ENCODE results near the gene TRAF3IP1. TPM values are rescaled to one million over a fixed set of nuclear protein-coding genes. Genes with fewer than 3 reads are reported as not detected.
"Not testable (repeated sequence)": the region's sequence is repeated elsewhere in the genome, so short reads cannot be mapped to it uniquely, and the experiment has no call there.

TRAF3IP1 gene
- total RNA-seq, 4 donors from 2014 or later = 19.9 to 38.6 (median 23.6) TPM

GRCh38 chr2:238315031-238315595 is 5.2 kb upstream of the TRAF3IP1 start:
- DNase-seq (ENCODE audit: extremely low spot score) = no peak
- WGBS = 93% methylated on average over 7 of the region's 13 CpGs
- Histone ChIP-seq H3K27ac (replicated peaks in 1 of 4) (no peak overlapping the region), H3K4me1 (peaks cover 5 to 11% (median 8%) of the 10 kb centered on the region in 4 donors), H3K36me3 (no peaks in the 10 kb centered on the region), H3K4me3 (no peak overlapping the region), H3K27me3 (peaks cover 0 to 6% (median 0%) of the 10 kb centered on the region in 4 donors), H3K9me3 (no peaks in the 10 kb centered on the region)
- intact Hi-C loops (cut with DNase I) = no loop called here
- TF ChIP-seq EP300 (IDR thresholded peaks at IDR 0.05) (no peak), POLR2A (IDR thresholded peaks at IDR 0.05; ENCODE audit: low read depth) (no peak), POLR2AphosphoS5 (IDR thresholded peaks at IDR 0.05) (no peak)
- TF ChIP-seq, protein P1, sequence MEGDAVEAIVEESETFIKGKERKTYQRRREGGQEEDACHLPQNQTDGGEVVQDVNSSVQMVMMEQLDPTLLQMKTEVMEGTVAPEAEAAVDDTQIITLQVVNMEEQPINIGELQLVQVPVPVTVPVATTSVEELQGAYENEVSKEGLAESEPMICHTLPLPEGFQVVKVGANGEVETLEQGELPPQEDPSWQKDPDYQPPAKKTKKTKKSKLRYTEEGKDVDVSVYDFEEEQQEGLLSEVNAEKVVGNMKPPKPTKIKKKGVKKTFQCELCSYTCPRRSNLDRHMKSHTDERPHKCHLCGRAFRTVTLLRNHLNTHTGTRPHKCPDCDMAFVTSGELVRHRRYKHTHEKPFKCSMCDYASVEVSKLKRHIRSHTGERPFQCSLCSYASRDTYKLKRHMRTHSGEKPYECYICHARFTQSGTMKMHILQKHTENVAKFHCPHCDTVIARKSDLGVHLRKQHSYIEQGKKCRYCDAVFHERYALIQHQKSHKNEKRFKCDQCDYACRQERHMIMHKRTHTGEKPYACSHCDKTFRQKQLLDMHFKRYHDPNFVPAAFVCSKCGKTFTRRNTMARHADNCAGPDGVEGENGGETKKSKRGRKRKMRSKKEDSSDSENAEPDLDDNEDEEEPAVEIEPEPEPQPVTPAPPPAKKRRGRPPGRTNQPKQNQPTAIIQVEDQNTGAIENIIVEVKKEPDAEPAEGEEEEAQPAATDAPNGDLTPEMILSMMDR (IDR thresholded peaks at IDR 0.05) = no peak

GRCh38 chr2:238320648-238321281 is 447 bp downstream of the TRAF3IP1 start:
- DNase-seq (ENCODE audit: extremely low spot score) = no peak
- H3K36me3 ChIP-seq = peaks cover 0 to 14% (median under 1%) of the 10 kb centered on the region in 4 donors
- no peaks in the 10 kb centered on the region for H3K27me3 ChIP-seq
- no peaks in the 10 kb centered on the region for H3K9me3 ChIP-seq
- intact Hi-C loops (cut with DNase I) = no loop called here
- H3K27ac ChIP-seq (replicated peaks in 1 of 4) = peak overlapping the region; percentile 62 to 81 (median 79)
- peak overlapping the region; percentile 85 to 97 (median 88) for H3K4me3 ChIP-seq
- TF ChIP-seq POLR2A (IDR thresholded peaks at IDR 0.05; ENCODE audit: low read depth) = no peak
- TF ChIP-seq POLR2AphosphoS5 (IDR thresholded peaks at IDR 0.05) = no peak
- no peak for TF ChIP-seq EP300 (IDR thresholded peaks at IDR 0.05)
- TF ChIP-seq, protein P1 (IDR thresholded peaks at IDR 0.05) = no peak
- WGBS = under 1% methylated on average over 11 of the region's 65 CpGs
- H3K4me1 ChIP-seq = peaks cover 13 to 29% (median 24%) of the 10 kb centered on the region in 4 donors

DNA sequence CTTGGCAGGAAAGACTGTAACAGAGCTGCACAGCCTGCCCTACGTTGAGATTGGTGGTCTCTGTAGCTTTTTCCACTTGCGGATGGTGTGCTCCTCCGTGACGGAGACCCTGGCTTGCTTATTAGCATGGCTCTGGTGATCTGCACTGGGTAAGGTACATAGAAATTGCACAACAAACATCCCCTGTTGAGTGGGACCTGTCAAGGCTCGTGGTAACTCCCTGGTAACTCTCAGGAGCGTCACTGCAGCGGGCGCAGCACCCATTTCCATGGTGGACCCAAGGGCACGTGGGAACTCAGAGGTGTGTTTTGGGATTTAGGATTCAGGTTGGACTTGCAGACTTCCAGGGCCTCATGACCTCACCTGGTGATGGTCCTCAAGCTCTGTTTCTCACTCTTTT is 1.1 kb downstream of the TRAF3IP1 start:
- 72% methylated on average over 9 of the region's 9 CpGs for WGBS
- intact Hi-C loops (cut with DNase I) = no loop called here
- Histone ChIP-seq H3K27ac (replicated peaks in 1 of 4) (peak overlapping the region in 3 of 4 donors; percentile 77 to 81 (median 81)), H3K36me3 (peaks cover 0 to 19% (median 6%) of the 10 kb centered on the region in 4 donors), H3K9me3 (no peaks in the 10 kb centered on the region), H3K27me3 (no peaks in the 10 kb centered on the region), H3K4me1 (peaks cover 13 to 29% (median 24%) of the 10 kb centered on the region in 4 donors), H3K4me3 (peak overlapping the region; percentile 85 to 97 (median 88))
- TF ChIP-seq EP300 (IDR thresholded peaks at IDR 0.05) (no peak), POLR2AphosphoS5 (IDR thresholded peaks at IDR 0.05) (no peak), POLR2A (IDR thresholded peaks at IDR 0.05; ENCODE audit: low read depth) (no peak)
- TF ChIP-seq, protein P1 (IDR thresholded peaks at IDR 0.05) = no peak
- no peak for DNase-seq (ENCODE audit: extremely low spot score)

- TF ChIP-seq EP300 (IDR thresholded peaks at IDR 0.05) (no peak), POLR2A (IDR thresholded peaks at IDR 0.05; ENCODE audit: low read depth) (no peak), POLR2AphosphoS5 (IDR thresholded peaks at IDR 0.05) (no peak)
- TF ChIP-seq, protein P1 (IDR thresholded peaks at IDR 0.05) = no peak
- Histone ChIP-seq H3K4me3 (no peak overlapping the region), H3K9me3 (no peaks in the 10 kb centered on the region), H3K36me3 (peaks cover 0 to 25% (median 11%) of the 10 kb centered on the region in 4 donors), H3K27me3 (no peaks in the 10 kb centered on the region), H3K27ac (replicated peaks in 1 of 4) (no peak overlapping the region), H3K4me1 (peaks cover 13 to 29% (median 24%) of the 10 kb centered on the region in 4 donors)
- WGBS = 93% methylated on average over 3 of the region's 10 CpGs
- no peak for DNase-seq (ENCODE audit: extremely low spot score)
- intact Hi-C loops (cut with DNase I) = no loop called here
Measured at GRCh38 chr2:238322001-238322411, 1.7 kb downstream of the TRAF3IP1 start.

DNA sequence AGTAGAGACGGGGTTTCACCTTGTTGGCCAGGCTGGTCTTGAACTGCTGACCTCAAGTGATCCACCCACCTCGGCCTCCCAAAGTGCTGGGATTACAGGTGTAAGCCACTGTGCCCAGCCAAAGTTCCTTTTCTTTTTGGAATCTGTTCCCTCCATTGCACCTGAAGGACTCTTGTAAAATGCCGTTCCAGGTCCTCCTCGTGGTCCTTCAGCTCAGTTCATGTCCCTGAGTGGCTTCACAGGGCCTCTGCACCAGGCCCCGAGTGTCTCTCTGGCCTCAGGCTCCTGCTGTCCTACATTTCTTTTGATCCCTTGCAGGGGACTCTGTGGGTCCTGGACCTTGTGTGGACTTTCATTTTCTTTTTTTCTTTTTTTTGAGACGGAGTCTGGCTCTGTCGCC is 3.9 kb downstream of the TRAF3IP1 start:
- H3K9me3 ChIP-seq; H3K4me3 ChIP-seq; H3K27me3 ChIP-seq; intact Hi-C loops (cut with DNase I); H3K27ac ChIP-seq (replicated peaks in 1 of 4); DNase-seq (ENCODE audit: extremely low spot score): not testable (repeated sequence)
- peaks cover 13 to 26% (median 23%) of the 10 kb centered on the region in 4 donors for H3K4me1 ChIP-seq
- WGBS = 95% methylated on average over 7 of the region's 7 CpGs
- peaks cover 0 to 40% (median 26%) of the 10 kb centered on the region in 4 donors for H3K36me3 ChIP-seq
